Neuron (in vitro differentiated cells): ENCODE results near the gene SCT.

Experiments
- H2AFZ ChIP-seq: one replicate; pipeline ENCODE4 v1.6.1; 2013; ENCODE audit warnings: low read depth, mild to moderate bottlenecking, inconsistent platforms, low read length, moderate library complexity
- H3K27me3 ChIP-seq: one replicate; pipeline ENCODE4 v1.6.1; 2013; ENCODE audit warnings: low read length; ENCODE audit not compliant: insufficient read depth
- H3K36me3 ChIP-seq: one replicate; pipeline ENCODE4 v1.6.1; 2013; ENCODE audit warnings: low read length; ENCODE audit not compliant: insufficient read depth
- H3K4me1 ChIP-seq: one replicate; pipeline ENCODE4 v1.6.1; 2013; ENCODE audit warnings: low read length; ENCODE audit not compliant: insufficient read depth
- H3K4me3 ChIP-seq: 2 replicates; pipeline ENCODE4 v1.5.1; 2013; ENCODE audit warnings: mild to moderate bottlenecking, low read length, moderate library complexity
- H3K9me3 ChIP-seq: one replicate; pipeline ENCODE4 v1.6.1; 2013; ENCODE audit warnings: low read length

The SCT gene

GRCh38 chr11:615504-616319 lies 11.3 kb downstream of the SCT start, which contains the start of gene IRF7:
TSS of gene IRF7 (minus strand) at chr11:615950. CDS start at chr11:615364, 586 bp downstream.
- Histone ChIP-seq H3K4me3 (peak within 1 kb of the TSS; percentile 62), H3K9me3 (no peaks in the 10 kb centered on the region), H3K27me3 (no peaks in the 10 kb centered on the region), H3K36me3 (peaks cover 35% of the 10 kb centered on the region), H3K4me1 (peaks cover 11% of the 10 kb centered on the region), H2AFZ (peak within 1 kb of the TSS; percentile 3)

- Histone ChIP-seq H3K36me3 (peaks cover 43% of the 10 kb centered on the region), H3K4me1 (peaks cover 11% of the 10 kb centered on the region), H3K27me3 (no peaks in the 10 kb centered on the region), H2AFZ (peak overlapping the region; percentile 3), H3K4me3 (peak overlapping the region; percentile 62), H3K9me3 (no peaks in the 10 kb centered on the region)
These were observed 12.1 kb downstream of the SCT start for GRCh38 chr11:614623-615503.

- Histone ChIP-seq H2AFZ (no peak overlapping the region), H3K4me1 (peaks cover 11% of the 10 kb centered on the region), H3K36me3 (peaks cover 49% of the 10 kb centered on the region), H3K27me3 (no peaks in the 10 kb centered on the region), H3K4me3 (no peak overlapping the region), H3K9me3 (no peaks in the 10 kb centered on the region)
These were observed 12.9 kb downstream of the SCT start for GRCh38 chr11:614021-614622.

GRCh38 chr11:613369-613968 lies 13.5 kb downstream of the SCT start:
- Histone ChIP-seq H3K4me3 (no peak overlapping the region), H3K9me3 (no peaks in the 10 kb centered on the region), H2AFZ (no peak overlapping the region), H3K27me3 (no peaks in the 10 kb centered on the region), H3K4me1 (peaks cover 11% of the 10 kb centered on the region), H3K36me3 (peaks cover 55% of the 10 kb centered on the region)

GRCh38 chr11:612961-613300 lies 14.1 kb downstream of the SCT start:
- peaks cover 11% of the 10 kb centered on the region for H3K4me1 ChIP-seq
- no peaks in the 10 kb centered on the region for H3K9me3 ChIP-seq
- no peak overlapping the region for H3K4me3 ChIP-seq
- peaks cover 56% of the 10 kb centered on the region for H3K36me3 ChIP-seq
- no peaks in the 10 kb centered on the region for H3K27me3 ChIP-seq
- no peak overlapping the region for H2AFZ ChIP-seq

GRCh38 chr11:612201-612960 lies 14.6 kb downstream of the SCT start:
- Histone ChIP-seq H3K9me3 (no peaks in the 10 kb centered on the region), H3K27me3 (no peaks in the 10 kb centered on the region), H3K4me3 (no peak overlapping the region), H3K36me3 (peaks cover 59% of the 10 kb centered on the region), H3K4me1 (peaks cover 11% of the 10 kb centered on the region), H2AFZ (no peak overlapping the region)

GRCh38 chr11:611001-611996 lies 15.7 kb downstream of the SCT start:
- Histone ChIP-seq H3K4me1 (peaks cover 11% of the 10 kb centered on the region), H3K9me3 (no peaks in the 10 kb centered on the region), H3K36me3 (peaks cover 69% of the 10 kb centered on the region), H3K27me3 (no peaks in the 10 kb centered on the region), H3K4me3 (no peak overlapping the region), H2AFZ (no peak overlapping the region)

GRCh38 chr11:610146-610801 lies 16.7 kb downstream of the SCT start:
- Histone ChIP-seq H3K4me1 (peaks cover 5% of the 10 kb centered on the region), H3K27me3 (no peaks in the 10 kb centered on the region), H3K4me3 (no peak overlapping the region), H3K9me3 (no peaks in the 10 kb centered on the region), H2AFZ (no peak overlapping the region), H3K36me3 (peaks cover 80% of the 10 kb centered on the region)

GRCh38 chr11:609341-609811 lies 17.6 kb downstream of the SCT start:
- H3K27me3 ChIP-seq = no peaks in the 10 kb centered on the region
- H3K4me3 ChIP-seq = no peak overlapping the region
- no peak overlapping the region for H2AFZ ChIP-seq
- H3K4me1 ChIP-seq = peaks cover 2% of the 10 kb centered on the region
- H3K36me3 ChIP-seq = peaks cover 88% of the 10 kb centered on the region
- no peaks in the 10 kb centered on the region for H3K9me3 ChIP-seq

GRCh38 chr11:608791-609251 lies 18.2 kb downstream of the SCT start:
- Histone ChIP-seq H3K4me3 (no peak overlapping the region), H3K4me1 (peaks cover 2% of the 10 kb centered on the region), H3K36me3 (peaks cover 94% of the 10 kb centered on the region), H3K27me3 (no peaks in the 10 kb centered on the region), H3K9me3 (no peaks in the 10 kb centered on the region), H2AFZ (no peak overlapping the region)
